ENCODE data around the gene PDZK1. TPM values are rescaled to one million over a fixed set of nuclear protein-coding genes. Genes with fewer than 3 reads are reported as not detected.

The PDZK1 gene
- 190 and 204 TPM in 2 replicates for total RNA-seq

DNA sequence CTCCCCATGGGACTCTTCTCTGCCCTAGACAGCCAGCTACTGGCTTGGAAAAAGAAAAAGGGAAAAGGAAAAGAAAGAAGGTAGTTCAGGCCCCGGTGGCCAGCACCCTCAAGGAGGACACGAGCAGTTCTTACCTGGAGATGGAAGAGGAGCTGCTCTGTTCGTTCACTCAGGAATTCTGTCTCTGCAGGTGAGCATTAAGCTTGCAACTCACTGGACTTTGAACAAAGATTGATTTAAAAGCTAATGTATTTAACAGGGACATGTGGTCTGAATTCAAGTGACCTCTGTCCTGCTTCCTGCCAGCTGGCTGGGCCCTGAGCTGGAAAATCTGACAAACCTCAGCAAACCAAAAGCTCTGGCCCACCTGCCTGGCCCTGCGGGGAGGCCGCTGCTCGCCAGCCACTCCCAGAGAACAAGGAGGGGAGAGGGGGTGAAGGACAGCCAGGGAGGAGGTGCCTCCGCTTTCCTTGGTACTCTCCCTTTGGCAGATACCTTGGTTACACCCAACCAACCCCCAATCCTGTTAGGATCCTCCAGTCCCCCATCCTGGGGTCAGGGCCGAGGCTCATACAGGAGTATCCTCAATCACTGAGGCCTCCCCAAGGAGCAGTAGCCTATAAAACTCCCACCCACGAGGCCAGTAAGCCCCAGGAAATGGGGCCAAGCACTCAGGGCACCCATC lies at the start of gene PDZK1:
TSS of gene PDZK1 (minus strand) at position 186 of the 685 bp plus-strand sequence. CDS start 19,347 bp downstream, outside the sequence.

DNA sequence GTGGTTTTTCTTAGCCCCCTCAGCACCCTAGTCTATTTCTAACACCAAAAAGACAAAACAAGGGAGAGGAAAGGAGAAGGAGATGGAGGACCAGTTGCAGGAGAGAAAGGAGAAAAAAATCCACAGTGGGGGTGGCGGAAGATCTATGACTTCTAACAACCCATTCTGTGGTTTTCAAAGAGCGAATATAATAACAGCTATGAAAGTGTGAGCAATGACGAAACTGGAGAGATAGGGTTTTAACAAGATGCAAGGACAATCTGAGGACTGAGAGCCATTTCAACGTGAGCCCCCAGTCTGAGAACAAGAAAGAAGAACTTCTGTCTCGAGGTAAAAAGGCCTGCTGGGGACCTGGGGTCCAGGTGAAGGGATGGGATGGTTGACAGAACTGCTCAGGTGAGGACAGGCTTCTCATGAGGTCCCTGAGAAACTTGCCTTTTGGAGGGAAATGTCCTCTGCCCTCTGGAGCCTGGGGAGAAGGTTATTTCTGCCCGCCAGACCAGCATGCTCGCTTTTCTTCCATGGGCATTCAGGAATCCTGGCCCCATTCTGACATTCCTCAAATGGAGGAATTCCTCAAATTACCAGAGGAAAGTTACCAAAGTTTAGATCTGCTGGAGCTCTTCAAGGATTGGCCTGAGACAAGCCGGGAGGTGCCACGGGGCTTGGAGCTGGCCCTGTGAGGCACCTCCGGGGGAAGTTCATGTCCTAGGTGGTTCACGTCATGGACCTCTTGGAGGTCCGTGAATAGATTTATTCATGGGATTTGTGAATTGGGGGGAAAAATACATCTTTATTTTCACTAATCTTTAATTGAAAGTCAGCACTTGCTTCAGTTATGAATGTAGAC lies 12.3 kb upstream of the PDZK1 start, which contains the start of gene CD160:
TSS of gene CD160 (plus strand) at position 270 of the 850 bp plus-strand sequence. CDS start 8,829 bp downstream, outside the sequence.

Other genes with a start within 250 kb of the PDZK1 start
- gene GPR89A, start 99.4 kb downstream of the PDZK1 start, total RNA-seq = 32.2 and 32.3 TPM in 2 replicates
- under 0.01 TPM in 1 of 2 replicates, not detected in the other for gene CD160, start 12.1 kb upstream of the PDZK1 start, total RNA-seq
- gene RNF115, start 116.7 kb upstream of the PDZK1 start, total RNA-seq = 10.5 and 11.8 TPM in 2 replicates
- 36.2 and 41.6 TPM in 2 replicates for gene POLR3C, start 116.8 kb upstream of the PDZK1 start, total RNA-seq
- gene NUDT17, start 138.3 kb upstream of the PDZK1 start, total RNA-seq = 2.7 and 3.0 TPM in 2 replicates
- 35.4 and 41.2 TPM in 2 replicates for gene PIAS3, start 151.7 kb upstream of the PDZK1 start, total RNA-seq
- gene ANKRD35, start 178.5 kb upstream of the PDZK1 start, total RNA-seq = 2.0 and 7.9 TPM in 2 replicates
- 0.33 and 0.79 TPM in 2 replicates for gene ITGA10, start 202.7 kb upstream of the PDZK1 start, total RNA-seq
- gene PEX11B, start 211.3 kb upstream of the PDZK1 start, total RNA-seq = 29.1 and 30.7 TPM in 2 replicates
- 46.7 and 84.0 TPM in 2 replicates for gene RBM8A, start 220.1 kb upstream of the PDZK1 start, total RNA-seq